WERI-Rb-1 (cell line): ENCODE measurements around the gene ABHD14A.

Experiments
- DNase-seq: peaks from one replicate; pipeline ENCODE4 v3.0.0-alpha.2; 2020
- H3K27ac ChIP-seq: fragments of 250-450 bp; sonication (Bioruptor Pico); 2 replicates; pipeline ENCODE4 v1.5.1; 2020; ENCODE audit warnings: mild to moderate bottlenecking, moderate library complexity
- H3K27me3 ChIP-seq: fragments of 250-450 bp; sonication (Bioruptor Pico); 2 replicates; pipeline ENCODE4 v1.5.1; 2021; ENCODE audit warnings: mild to moderate bottlenecking, low read depth, moderate library complexity; ENCODE audit not compliant: insufficient read depth, severe bottlenecking
- H3K36me3 ChIP-seq: fragments of 250-450 bp; sonication (Bioruptor Pico); 2 replicates; pipeline ENCODE4 v1.5.1; 2020; ENCODE audit warnings: mild to moderate bottlenecking, moderate library complexity
- H3K4me3 ChIP-seq: 2 replicates; pipeline ENCODE4 v1.5.1; 2011; ENCODE audit warnings: low read depth, mild to moderate bottlenecking, control low read depth, low read length
- H3K9me3 ChIP-seq: fragments of 250-450 bp; sonication (Bioruptor Pico); 2 replicates; pipeline ENCODE4 v1.5.1; 2021; ENCODE audit warnings: mild to moderate bottlenecking, moderate library complexity; ENCODE audit not compliant: severe bottlenecking
- TF ChIP-seq, protein P1 (sequence below): IDR thresholded peaks from 2 replicates; pipeline ENCODE4 v1.5.1; 2011; ENCODE audit warnings: low read depth, mild to moderate bottlenecking, control low read depth, inconsistent platforms, low read length

The ABHD14A gene

DNA sequence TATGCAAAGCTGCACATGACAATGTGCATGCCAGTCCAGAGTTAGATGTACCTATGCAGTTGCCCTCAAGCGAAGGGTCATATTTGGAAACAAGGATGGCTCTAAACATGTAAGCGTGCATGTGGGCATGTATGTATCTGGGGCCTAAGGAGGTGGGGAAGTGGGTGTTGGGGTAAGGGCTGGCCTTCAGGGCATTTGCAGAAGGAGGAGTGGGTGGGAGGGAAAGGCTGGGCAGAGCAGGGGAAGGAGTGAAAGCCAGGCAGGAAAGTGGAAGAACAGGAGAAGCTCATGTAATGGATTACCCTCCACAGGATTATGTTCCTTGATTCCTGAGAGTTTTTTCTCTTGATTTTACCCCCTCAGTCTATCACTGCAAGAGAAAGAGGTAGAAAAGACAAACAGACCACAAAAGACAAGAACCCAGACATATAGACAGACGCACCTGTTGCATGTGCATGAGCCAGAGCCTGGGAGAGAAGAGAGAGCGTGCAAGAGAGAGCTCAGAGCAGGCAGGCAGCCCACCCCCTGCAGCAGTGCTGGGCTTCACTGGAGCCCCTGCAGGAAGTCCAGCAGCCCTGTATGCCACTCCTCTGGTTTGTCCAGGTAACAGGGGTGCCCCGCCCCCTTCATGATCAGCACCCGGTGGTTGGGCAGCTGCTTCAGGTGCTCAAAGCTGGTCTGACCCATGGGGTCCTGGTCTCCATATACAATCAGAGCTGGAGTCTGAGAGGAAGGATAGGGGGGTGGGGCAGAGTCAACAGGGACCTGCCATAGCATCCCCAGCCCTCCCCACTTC, 5.8 kb upstream of the ABHD14A start:
- Histone ChIP-seq H3K36me3 (peaks cover 57% of the 10 kb centered on the region), H3K4me3 (peak overlapping the region; percentile 44), H3K27ac (peak overlapping the region; percentile 100), H3K9me3 (no peaks in the 10 kb centered on the region), H3K27me3 (no peaks in the 10 kb centered on the region)
- peak; percentile 72 for DNase-seq
- TF ChIP-seq, protein P1, sequence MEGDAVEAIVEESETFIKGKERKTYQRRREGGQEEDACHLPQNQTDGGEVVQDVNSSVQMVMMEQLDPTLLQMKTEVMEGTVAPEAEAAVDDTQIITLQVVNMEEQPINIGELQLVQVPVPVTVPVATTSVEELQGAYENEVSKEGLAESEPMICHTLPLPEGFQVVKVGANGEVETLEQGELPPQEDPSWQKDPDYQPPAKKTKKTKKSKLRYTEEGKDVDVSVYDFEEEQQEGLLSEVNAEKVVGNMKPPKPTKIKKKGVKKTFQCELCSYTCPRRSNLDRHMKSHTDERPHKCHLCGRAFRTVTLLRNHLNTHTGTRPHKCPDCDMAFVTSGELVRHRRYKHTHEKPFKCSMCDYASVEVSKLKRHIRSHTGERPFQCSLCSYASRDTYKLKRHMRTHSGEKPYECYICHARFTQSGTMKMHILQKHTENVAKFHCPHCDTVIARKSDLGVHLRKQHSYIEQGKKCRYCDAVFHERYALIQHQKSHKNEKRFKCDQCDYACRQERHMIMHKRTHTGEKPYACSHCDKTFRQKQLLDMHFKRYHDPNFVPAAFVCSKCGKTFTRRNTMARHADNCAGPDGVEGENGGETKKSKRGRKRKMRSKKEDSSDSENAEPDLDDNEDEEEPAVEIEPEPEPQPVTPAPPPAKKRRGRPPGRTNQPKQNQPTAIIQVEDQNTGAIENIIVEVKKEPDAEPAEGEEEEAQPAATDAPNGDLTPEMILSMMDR = no peak

DNA sequence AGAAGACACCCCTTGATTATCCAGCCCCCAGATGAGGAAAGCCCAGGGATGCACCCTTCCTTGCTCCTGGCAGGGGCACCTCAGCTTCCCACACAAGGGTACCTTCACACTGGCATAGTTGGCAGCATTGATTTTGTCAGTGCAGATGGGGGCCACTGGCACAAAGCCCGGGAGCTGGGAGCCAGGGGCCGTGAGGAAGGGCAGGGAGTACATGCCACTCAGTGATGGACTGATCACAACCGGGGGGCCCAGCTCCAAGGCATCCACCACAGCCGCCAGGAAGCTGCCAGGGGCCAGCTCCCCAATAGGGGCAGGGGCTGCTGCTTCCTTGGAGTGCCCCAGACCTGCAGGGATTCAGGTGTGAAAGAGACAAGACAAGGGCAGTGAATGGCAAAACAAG, 5.0 kb upstream of the ABHD14A start:
- no peak for DNase-seq
- no peaks in the 10 kb centered on the region for H3K27me3 ChIP-seq
- H3K27ac ChIP-seq = peak overlapping the region; percentile 100
- no peaks in the 10 kb centered on the region for H3K9me3 ChIP-seq
- peaks cover 51% of the 10 kb centered on the region for H3K36me3 ChIP-seq
- H3K4me3 ChIP-seq = no peak overlapping the region
- TF ChIP-seq, protein P1 = no peak

DNA sequence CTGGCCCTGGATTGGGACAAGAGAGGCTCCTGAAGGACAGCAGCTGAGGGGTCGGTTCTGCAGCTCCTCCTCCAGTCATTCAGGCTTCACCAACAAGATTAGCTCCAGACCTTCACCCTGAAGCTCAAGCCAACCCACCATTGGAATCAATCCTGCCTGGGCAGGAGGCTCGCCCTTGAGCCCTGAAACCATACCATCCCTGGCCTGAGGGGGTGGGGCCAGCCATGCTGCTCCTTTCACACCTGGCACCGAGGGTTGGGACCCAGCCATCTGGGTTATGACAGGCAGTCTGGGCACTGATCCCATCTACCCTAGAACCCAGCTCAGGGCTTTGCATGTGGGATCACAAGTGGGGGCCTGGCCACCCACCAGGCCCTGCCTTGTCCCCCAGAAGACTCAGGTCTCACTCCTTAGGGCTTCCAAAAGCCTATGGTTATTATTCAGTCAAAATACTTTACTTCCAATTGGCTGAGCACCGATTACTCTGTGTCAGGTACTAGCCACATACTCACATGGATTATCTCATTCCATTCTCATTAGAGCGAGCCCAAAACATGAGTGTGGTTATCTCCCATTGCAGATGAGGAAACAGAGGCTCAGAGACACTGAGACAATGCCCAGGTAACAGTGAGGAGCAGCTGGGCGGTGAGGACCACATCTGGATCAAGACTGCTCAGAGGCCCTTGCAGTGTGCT, 4.1 kb upstream of the ABHD14A start:
- Histone ChIP-seq H3K9me3 (no peaks in the 10 kb centered on the region), H3K27ac (peak overlapping the region; percentile 100), H3K27me3 (no peaks in the 10 kb centered on the region), H3K4me3 (no peak overlapping the region), H3K36me3 (peaks cover 42% of the 10 kb centered on the region)
- TF ChIP-seq, protein P1 = no peak
- DNase-seq = no peak

DNA sequence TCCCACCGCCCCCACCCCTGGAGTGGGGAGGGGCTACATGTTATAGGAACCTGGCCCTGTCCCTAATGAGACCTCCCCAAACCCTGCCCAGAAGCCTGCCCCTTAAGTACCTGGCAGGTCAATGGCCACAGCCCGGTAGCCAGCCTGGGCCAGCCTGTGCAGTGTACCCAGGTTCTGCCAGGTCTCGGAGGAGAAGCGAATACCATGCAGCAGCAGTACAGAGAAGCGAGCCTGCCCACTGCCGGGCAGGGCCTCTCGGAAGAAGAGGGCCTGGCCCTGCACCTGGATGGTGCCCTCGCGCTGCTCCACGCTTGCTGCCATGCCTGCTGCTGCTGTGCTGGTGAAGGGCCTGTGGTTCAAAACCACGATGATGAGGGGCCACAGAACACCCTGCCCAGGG, 3.5 kb upstream of the ABHD14A start:
- Histone ChIP-seq H3K36me3 (peaks cover 36% of the 10 kb centered on the region), H3K4me3 (no peak overlapping the region), H3K27ac (peak overlapping the region; percentile 100), H3K27me3 (no peaks in the 10 kb centered on the region), H3K9me3 (no peaks in the 10 kb centered on the region)
- DNase-seq = no peak
- TF ChIP-seq, protein P1 = no peak

DNA sequence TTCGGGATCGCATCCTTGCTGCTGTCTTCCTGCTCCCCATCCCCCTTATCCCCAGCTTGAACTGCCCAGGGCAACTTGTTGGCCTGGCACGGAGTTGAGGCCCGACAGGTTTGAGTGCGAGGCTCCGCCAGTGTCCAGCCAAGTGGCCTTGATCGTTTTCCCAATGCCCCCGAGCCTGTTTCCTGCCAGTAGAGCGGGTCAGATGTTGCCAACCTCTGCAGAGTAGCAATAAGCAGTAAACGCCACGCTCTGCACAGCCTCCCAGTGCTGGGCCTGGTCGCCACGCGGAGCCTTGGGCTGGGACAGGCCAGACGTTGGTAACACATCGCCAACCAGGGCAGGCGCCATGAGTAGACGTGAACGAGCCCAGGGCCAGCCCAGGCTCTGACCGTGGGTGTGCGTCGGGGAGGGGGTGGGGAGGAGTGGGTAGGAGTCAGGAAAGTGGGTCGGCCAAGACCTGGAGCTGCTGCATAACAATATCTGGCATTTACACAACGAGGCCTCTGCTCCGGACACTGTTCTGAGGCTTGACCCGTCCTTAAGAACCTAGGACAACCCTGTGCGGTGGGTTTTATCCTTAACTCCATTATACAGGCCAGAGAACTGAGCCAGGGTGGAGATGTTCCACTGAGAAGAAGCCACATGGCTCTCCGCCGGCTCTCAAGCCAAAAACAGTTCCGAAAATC, 444 bp upstream of the ABHD14A start:
- DNase-seq = no peak
- Histone ChIP-seq H3K27ac (peak overlapping the region; percentile 94), H3K36me3 (peaks cover 18% of the 10 kb centered on the region), H3K9me3 (no peaks in the 10 kb centered on the region), H3K27me3 (no peaks in the 10 kb centered on the region), H3K4me3 (peak overlapping the region; percentile 78)
- TF ChIP-seq, protein P1 = no peak
